ENCODE data around the gene ACOT12.

- TF ChIP-seq GATA2 (IDR thresholded peaks at IDR 0.05; ENCODE audit: low read depth, low read length), result no peak
- no peak for TF ChIP-seq GATA3 (IDR thresholded peaks at IDR 0.05; ENCODE audit: low read depth, low read length)
These were observed 40.7 kb downstream of the ACOT12 start for GRCh38 chr5:81353189-81353588.
